ENCODE data around the gene AQP12A. TPM values are rescaled to one million over a fixed set of nuclear protein-coding genes. Genes with fewer than 3 reads are reported as not detected.

The AQP12A gene
- total RNA-seq, 2 donors from 2014 or later: not detected

GRCh38 chr2:240711296-240711695, 19.6 kb downstream of the AQP12A start:
- H3K9me3 ChIP-seq: no peaks in the 10 kb centered on the region
- DNase-seq (ENCODE audit: low spot score) (no peak), ATAC-seq (ENCODE audit: insufficient number of reproducible peaks, low FRiP score, low read depth) (no peak)
- no peaks in the 10 kb centered on the region for H3K36me3 ChIP-seq
- TF ChIP-seq, protein P1, sequence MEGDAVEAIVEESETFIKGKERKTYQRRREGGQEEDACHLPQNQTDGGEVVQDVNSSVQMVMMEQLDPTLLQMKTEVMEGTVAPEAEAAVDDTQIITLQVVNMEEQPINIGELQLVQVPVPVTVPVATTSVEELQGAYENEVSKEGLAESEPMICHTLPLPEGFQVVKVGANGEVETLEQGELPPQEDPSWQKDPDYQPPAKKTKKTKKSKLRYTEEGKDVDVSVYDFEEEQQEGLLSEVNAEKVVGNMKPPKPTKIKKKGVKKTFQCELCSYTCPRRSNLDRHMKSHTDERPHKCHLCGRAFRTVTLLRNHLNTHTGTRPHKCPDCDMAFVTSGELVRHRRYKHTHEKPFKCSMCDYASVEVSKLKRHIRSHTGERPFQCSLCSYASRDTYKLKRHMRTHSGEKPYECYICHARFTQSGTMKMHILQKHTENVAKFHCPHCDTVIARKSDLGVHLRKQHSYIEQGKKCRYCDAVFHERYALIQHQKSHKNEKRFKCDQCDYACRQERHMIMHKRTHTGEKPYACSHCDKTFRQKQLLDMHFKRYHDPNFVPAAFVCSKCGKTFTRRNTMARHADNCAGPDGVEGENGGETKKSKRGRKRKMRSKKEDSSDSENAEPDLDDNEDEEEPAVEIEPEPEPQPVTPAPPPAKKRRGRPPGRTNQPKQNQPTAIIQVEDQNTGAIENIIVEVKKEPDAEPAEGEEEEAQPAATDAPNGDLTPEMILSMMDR (IDR thresholded peaks at IDR 0.05): no peak
- no peak overlapping the region for H3K27ac ChIP-seq
- no peaks in the 10 kb centered on the region for H3K27me3 ChIP-seq (replicated peaks; ENCODE audit: insufficient read depth)
- H3K4me1 ChIP-seq (ENCODE audit: control insufficient read depth in 1 of 2, low read depth in 2 of 2): no peaks in the 10 kb centered on the region
- no peak overlapping the region for H3K4me3 ChIP-seq

GRCh38 chr2:240711701-240712100, 20.0 kb downstream of the AQP12A start:
- H3K9me3 ChIP-seq: no peaks in the 10 kb centered on the region
- ATAC-seq (ENCODE audit: insufficient number of reproducible peaks, low FRiP score, low read depth): no peak

GRCh38 chr2:240712121-240712520, 20.5 kb downstream of the AQP12A start:
- no peaks in the 10 kb centered on the region for H3K4me1 ChIP-seq (ENCODE audit: control insufficient read depth in 1 of 2, low read depth in 2 of 2)
- no peaks in the 10 kb centered on the region for H3K9me3 ChIP-seq
- TF ChIP-seq, protein P1 (IDR thresholded peaks at IDR 0.05): no peak
- ATAC-seq (ENCODE audit: insufficient number of reproducible peaks, low FRiP score, low read depth) (no peak), DNase-seq (ENCODE audit: low spot score) (no peak)
- H3K36me3 ChIP-seq: no peaks in the 10 kb centered on the region
- H3K4me3 ChIP-seq: no peak overlapping the region
- no peak overlapping the region for H3K27ac ChIP-seq
- no peaks in the 10 kb centered on the region for H3K27me3 ChIP-seq (replicated peaks; ENCODE audit: insufficient read depth)

More at GRCh38 chr2:240711701-240712100, 20.0 kb downstream of the AQP12A start:
- no peak for DNase-seq (ENCODE audit: low spot score)
- Histone ChIP-seq H3K36me3 (no peaks in the 10 kb centered on the region), H3K4me1 (ENCODE audit: control insufficient read depth in 1 of 2, low read depth in 2 of 2) (no peaks in the 10 kb centered on the region), H3K4me3 (no peak overlapping the region), H3K27me3 (replicated peaks; ENCODE audit: insufficient read depth) (no peaks in the 10 kb centered on the region), H3K27ac (no peak overlapping the region)
- TF ChIP-seq, protein P1 (IDR thresholded peaks at IDR 0.05): no peak

DNA sequence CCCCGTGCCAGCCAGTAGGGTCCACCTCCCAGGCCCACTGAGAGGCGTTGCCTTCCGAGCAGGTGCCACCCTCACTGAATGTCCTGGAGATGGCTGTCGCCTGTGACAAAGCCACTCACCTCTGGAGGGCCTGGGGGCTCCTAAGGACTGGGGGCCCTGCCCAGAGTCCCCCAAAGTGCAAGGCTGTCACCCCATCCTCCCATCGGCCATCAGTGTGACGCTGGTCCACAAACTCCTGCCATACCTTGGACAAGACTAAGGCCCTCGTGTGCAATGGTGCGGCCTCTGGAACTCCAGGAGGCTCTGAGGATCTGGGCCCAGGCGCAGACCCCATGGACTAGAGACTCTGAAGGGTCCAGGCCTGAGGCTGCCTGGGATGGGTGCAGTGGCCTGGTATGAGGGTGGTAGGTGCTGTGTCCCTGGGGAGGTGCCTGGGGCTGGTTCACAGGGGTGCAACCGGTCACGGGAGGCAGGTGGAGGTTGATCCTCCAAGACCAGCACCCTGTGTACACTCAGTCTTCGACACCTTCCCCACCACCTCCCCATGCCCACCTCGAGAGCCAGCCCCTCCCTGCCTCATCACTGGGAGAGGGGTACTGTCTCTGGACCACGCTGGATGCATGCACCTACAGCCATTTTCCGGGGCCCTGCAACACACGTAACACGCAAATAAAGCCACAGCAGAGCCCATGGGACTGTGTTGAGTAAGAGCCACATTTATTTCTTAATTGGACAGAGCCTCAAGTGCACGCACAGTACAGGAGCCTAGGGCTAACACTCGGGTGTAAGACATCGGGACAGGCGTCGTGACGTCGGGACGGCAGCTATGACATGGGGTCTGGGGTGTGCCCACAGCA, 21.6 kb downstream of the AQP12A start:
- Histone ChIP-seq H3K27me3 (replicated peaks; ENCODE audit: insufficient read depth) (no peaks in the 10 kb centered on the region), H3K9me3 (no peaks in the 10 kb centered on the region), H3K27ac (no peak overlapping the region), H3K4me3 (no peak overlapping the region), H3K36me3 (no peaks in the 10 kb centered on the region), H3K4me1 (ENCODE audit: control insufficient read depth in 1 of 2, low read depth in 2 of 2) (no peaks in the 10 kb centered on the region)
- DNase-seq (ENCODE audit: low spot score) (no peak), ATAC-seq (ENCODE audit: insufficient number of reproducible peaks, low FRiP score, low read depth) (no peak)
- TF ChIP-seq, protein P1 (IDR thresholded peaks at IDR 0.05): no peak

DNA sequence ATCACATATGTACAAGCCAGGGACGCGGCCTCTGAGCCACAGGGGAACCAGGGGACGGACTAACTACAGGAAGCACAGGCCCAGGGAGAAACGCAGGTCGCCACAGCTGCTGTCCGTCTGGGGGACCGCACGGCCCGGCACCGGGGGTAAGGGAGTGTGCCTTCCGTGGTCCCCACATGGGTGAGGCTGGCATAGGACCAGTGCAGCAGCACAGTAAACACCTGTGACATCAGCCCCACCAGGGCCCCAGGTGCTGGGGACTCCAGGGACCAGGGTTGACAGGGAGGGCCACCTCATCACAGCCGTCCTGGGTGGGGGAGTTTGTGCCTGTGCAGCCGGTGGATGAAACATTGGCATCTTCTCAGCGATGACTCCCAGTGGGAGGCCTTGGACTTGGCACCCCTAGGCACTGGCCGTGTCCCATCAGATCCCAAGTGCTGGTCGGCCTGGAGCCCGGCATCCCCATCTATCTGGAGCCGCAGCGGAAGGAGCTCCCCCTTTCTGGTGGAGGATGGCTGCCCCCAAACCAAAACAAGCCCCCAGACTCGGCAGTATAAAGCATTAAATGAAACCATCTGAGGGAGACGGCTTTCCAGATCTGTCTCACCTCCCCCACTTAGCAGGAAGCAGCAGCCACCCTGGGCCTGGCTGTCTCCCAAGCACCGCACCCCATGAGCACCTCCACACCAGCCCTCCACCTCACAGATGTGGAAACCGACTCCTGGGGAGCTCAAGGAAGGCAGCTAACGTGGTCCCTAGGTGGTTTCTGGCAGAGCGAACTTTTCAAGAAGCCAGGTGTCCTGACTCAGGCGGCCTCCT, 22.5 kb downstream of the AQP12A start:
- H3K36me3 ChIP-seq: no peaks in the 10 kb centered on the region
- no peaks in the 10 kb centered on the region for H3K27me3 ChIP-seq (replicated peaks; ENCODE audit: insufficient read depth)
- no peaks in the 10 kb centered on the region for H3K9me3 ChIP-seq
- TF ChIP-seq, protein P1 (IDR thresholded peaks at IDR 0.05): no peak
- DNase-seq (ENCODE audit: low spot score) (no peak), ATAC-seq (ENCODE audit: insufficient number of reproducible peaks, low FRiP score, low read depth) (no peak)
- H3K4me3 ChIP-seq: no peak overlapping the region
- no peak overlapping the region for H3K27ac ChIP-seq
- no peaks in the 10 kb centered on the region for H3K4me1 ChIP-seq (ENCODE audit: control insufficient read depth in 1 of 2, low read depth in 2 of 2)

Measured in thoracic aorta (tissue), 2 donors.